Loucy (cell line): ENCODE results near the gene PSMC6.

Experiments used
- CTCF ChIP-seq: fragments of 200-600 bp; sonication (generic); conservative IDR thresholded peaks from 2 replicates; pipeline ENCODE4 v1.5.1; 2014; ENCODE audit warnings: mild to moderate bottlenecking, antibody characterized with exemption, low read length
- EZH2phosphoT487 ChIP-seq: fragments of 200-600 bp; IDR thresholded peaks from 2 replicates; pipeline ENCODE4 v1.6.1; 2018; ENCODE audit warnings: antibody characterized with exemption, mild to moderate bottlenecking, moderate library complexity, borderline replicate concordance

- TF ChIP-seq CTCF (no peak), EZH2phosphoT487 (no peak)
These were observed 23.1 kb downstream of the PSMC6 start, which contains the start of gene STYX for GRCh38 chr14:52729925-52730708.
